Stimulated activated CD4-positive, alpha-beta T cell treated with anti-CD3 and anti-CD28 coated beads, Interleukin-2, amount 100 ng/mL, for 4 hours (primary cell): ENCODE results near the gene SULT1A4.
A peak's percentile ranks its signal among the peaks of the same experiment; 100 is the strongest.
"Not testable (repeated sequence)": the region's sequence is repeated elsewhere in the genome, so short reads cannot be mapped to it uniquely, and the experiment has no call there.

Source experiments
- DNase-seq: peaks from one replicate; pipeline ENCODE4 v3.0.0-alpha.2; 2020; ENCODE audit warnings: low read depth

Gene SULT1A4

DNA sequence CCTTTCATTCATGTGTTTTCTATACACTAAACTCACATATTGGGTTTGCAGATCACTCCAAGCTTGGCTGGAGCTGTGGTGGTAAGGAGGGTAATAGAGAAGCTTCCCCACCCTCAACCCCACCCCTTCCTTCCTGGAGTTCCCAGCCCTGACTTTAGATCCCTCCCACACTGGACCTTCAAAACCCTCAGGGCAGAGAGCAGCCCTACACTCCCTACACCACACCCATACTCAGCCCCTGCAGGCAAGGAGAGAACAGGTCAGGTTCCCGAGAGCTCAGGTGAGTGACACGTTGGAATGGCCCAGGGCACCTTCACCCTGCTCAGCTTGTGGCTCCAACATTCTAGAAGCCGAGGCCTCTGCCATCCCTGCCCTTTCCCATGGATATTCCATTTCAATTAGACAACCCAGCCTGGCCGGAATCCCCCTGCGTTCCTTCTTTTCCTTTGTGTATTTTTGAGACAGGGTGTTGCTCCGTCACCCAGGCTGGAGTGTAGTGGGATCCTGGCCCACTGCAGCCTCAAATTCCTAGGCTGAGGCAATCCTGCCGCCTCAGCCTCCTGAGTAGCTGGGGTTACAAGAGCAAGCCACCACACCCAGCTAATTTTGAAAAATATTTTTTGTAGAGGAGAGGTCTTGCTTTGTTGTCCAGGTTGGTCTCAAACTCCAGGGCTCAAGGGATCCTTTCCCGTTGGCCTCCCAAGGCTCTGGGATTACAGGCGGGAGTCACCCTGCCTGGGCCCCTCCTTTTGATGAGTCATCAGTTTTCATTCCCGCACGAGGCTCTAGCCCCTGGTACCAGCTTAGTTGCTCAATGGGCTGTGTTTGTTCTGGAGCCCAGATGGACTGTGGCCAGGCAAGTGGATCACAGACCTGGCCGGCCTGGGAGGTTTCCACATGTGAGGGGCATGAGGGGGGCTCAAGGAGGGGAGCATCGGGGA lies at the start of gene SULT1A4:
Gene SULT1A4 (plus strand): TSS at position 208 of the 941 bp plus-strand sequence. CDS start 1,473 bp downstream, outside the sequence.
- not testable (repeated sequence) for DNase-seq

- DNase-seq, result not testable (repeated sequence)
Observed at GRCh38 chr16:29423587-29423986, 36.1 kb upstream of the SULT1A4 start.

DNA sequence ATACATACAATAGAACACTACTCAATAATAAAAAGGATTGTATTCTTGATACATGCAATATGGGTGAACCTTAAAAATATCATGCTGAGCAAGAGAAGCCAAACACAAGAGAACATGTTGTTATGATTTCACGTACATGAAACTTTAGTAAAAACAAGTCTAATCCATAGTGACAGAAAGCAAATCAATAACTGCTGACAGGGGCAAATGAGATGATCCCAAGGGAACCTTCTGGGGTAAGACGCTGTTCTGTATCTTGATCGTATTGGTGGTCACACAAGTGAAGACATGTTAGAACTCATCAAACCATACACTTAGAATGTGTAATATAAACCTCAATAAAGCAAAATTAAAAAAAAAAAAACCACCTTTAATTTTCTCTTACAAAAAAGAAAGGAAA lies 34.3 kb upstream of the SULT1A4 start:
- DNase-seq, result not testable (repeated sequence)

DNA sequence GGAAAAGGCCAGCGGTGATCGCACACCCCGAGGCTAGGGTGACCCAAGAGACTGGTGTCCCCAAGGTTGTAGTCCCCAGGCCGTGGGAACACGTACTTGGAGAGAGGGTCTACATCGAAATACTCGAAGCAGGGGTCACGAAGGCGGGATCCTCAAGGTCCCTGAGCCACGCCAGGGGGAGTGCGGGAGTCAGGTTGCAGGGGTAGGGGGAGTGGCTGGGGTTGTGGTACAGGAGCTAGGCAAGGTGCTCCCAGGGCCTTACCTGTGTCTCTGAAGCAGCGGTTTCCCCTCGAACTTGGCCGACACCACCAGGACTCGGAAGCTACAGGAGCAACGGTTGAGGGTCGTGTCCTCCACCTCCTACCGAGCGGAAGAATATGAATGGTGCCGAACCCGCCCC lies 6.0 kb upstream of the SULT1A4 start:
- not testable (repeated sequence) for DNase-seq

GRCh38 chr16:29454269-29454668 lies 5.4 kb upstream of the SULT1A4 start, which contains the start of the genes BOLA2 and SLX1B:
TSS of gene BOLA2 (minus strand) at chr16:29454351. CDS start at chr16:29454253, 98 bp downstream.
TSS of gene SLX1B (plus strand) at chr16:29454533.
- not testable (repeated sequence) for DNase-seq

DNA sequence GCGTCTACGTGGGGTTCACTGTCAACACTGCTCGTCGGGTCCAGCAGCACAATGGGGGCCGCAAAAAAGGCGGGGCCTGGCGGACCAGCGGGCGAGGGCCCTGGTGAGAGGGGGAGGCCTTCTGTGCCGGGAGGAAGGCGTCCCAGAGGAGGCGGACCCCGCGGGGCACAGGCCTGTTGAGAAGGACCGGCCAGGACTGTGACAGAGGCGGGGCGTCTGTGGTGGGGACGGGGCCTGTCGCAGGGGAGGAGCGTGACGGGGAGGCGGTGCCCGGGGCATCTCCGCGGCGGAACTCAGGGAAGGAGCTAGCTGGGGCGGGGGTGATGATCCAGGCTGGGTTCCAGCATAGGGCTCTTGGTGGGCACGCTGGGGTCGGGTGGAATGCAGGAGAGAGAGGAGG lies 4.9 kb upstream of the SULT1A4 start:
- not testable (repeated sequence) for DNase-seq

- not testable (repeated sequence) for DNase-seq
Observed at GRCh38 chr16:29457660-29458059, 2.1 kb upstream of the SULT1A4 start.

DNA sequence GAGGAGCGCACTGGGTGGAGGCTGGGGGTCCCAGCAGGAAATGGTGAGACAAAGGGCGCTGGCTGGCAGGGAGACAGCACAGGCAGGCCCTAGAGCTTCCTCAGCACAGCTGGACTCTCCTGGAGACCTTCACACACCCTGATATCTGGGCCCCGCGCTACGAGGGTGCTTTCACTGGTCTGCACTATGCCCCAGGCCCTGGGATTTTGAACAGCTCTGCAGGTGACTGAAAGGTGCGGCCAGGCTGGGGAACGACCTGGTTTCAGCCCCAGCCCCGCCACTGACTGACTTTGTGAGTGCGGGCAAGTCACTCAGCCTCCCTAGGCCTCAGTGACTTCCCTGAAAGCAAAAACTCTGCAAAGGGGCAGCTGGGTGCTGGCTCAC lies 926 bp downstream of the SULT1A4 start:
- DNase-seq, result not testable (repeated sequence)

DNA sequence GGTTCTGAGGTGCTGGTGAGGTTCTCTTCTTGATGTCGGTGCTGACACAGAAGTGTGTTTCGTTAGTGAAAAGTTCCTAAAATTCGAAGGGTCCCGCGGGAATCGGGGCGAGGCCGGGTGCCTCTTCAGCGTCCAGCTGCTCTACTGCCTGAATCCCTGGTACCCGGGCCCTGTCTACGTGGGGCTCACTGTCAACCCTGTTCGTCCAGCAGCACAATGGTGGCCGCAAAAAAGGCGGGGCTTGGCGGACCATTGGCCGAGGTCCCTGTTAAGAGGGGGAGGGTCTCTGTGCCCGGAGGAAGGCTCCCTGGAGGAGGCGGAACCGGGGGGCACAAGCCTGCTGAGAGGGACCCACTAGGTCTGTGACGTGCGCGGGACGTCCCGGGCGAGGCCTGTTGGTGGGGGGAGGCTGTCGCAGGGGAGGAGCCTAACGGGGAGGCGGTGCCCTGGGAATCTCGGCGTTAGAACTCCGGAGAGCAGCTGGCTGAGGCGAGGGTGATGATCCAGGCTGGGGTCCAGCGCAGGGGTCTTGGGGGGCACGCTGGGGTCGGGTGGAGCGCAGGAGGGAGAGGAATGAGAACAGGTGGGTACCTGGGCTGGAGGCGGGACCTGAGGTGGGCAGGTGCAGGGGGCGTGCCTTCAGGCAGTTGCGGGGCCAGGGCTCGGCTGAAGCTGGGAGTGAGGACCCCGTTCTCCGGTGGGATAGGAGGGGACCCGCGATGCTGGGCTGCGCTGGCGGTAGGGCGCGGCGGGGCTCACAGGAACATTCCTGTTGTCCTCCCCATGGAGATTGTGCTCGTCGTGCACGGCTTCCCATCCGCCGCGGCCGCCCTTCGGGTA lies 6.5 kb downstream of the SULT1A4 start:
- not testable (repeated sequence) for DNase-seq

GRCh38 chr16:29466904-29467303 lies 7.2 kb downstream of the SULT1A4 start:
- not testable (repeated sequence) for DNase-seq

GRCh38 chr16:29467654-29468366 lies 8.1 kb downstream of the SULT1A4 start:
- DNase-seq, result not testable (repeated sequence)

GRCh38 chr16:29469660-29470059 lies 9.9 kb downstream of the SULT1A4 start:
- DNase-seq, result peak; percentile 21

GRCh38 chr16:29472065-29472464 lies 12.4 kb downstream of the SULT1A4 start:
- not testable (repeated sequence) for DNase-seq

DNA sequence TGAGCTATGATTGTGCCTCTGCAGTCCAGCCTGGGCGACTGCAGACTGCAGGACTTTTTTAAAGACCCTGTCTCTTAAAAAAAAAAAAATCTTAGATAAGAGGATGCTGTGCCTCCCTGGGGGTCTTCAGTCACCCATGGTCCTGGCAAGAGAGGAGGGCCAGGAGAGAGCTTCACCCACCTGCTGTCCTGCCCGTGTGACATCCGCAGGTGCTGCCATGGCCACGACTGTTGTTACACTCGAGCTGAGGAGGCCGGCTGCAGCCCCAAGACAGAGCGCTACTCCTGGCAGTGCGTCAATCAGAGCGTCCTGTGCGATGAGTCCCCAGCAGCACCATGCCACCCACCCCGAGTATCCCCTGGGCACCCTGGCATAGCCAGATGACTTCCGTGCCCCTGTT lies 22.6 kb downstream of the SULT1A4 start:
- not testable (repeated sequence) for DNase-seq

DNA sequence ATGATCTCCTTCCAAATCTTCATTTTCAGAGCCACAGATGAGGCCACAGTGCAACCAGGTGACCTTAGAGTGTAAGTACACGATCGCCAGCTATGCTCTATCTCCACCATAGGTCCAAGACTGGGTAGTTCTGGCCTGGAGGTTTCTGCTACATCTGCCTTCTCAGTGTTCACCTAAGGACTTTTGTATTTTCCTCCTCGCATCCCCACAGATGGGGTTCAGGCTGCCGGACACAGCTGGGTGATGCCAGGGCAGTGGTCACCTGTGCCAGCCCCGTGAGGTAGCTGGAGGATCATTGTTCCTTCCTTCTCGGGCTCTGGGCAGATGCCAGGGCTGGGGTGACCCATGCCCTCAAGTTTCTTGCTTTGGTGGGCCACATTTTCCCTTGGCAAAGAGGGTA lies 46.6 kb downstream of the SULT1A4 start, which contains the start of gene NPIPB12:
Gene NPIPB12 (minus strand): TSS at position 101 of the 400 bp plus-strand sequence.
- DNase-seq, result not testable (repeated sequence)
